Measurements from ENCODE around the gene SNAP23. TPM values are rescaled to one million over a fixed set of nuclear protein-coding genes. Genes with fewer than 3 reads are reported as not detected.

SNAP23 gene
- polyA plus RNA-seq, 1 donor from 2014 or later, result 40.7 TPM

- Histone ChIP-seq H2AFZ (ENCODE audit: low read depth, low read length) (peak overlapping the region; percentile 65), H3K9me3 (ENCODE audit: low read length) (no peaks in the 10 kb centered on the region), H3K27me3 (ENCODE audit: insufficient read depth, low read depth, low read length) (no peaks in the 10 kb centered on the region), H3K9me2 (ENCODE audit: insufficient read depth, low read length) (no peaks in the 10 kb centered on the region), H3K36me3 (ENCODE audit: insufficient read depth, low read length) (no peaks in the 10 kb centered on the region), H3K4me2 (ENCODE audit: low read length) (peak overlapping the region; percentile 49), H3K9ac (ENCODE audit: low read length) (peak overlapping the region; percentile 64), H3K4me3 (ENCODE audit: low read length) (peak overlapping the region; percentile 95), H3K79me2 (replicated peaks; ENCODE audit: insufficient read depth, low read length) (no peaks in the 10 kb centered on the region), H3K27ac (ENCODE audit: low read length) (no peak overlapping the region), H3F3A (ENCODE audit: insufficient read depth, low read length, poor library complexity, severe bottlenecking) (no peaks in the 10 kb centered on the region), H4K20me1 (ENCODE audit: insufficient read depth) (no peaks in the 10 kb centered on the region)
- TF ChIP-seq, protein P1, sequence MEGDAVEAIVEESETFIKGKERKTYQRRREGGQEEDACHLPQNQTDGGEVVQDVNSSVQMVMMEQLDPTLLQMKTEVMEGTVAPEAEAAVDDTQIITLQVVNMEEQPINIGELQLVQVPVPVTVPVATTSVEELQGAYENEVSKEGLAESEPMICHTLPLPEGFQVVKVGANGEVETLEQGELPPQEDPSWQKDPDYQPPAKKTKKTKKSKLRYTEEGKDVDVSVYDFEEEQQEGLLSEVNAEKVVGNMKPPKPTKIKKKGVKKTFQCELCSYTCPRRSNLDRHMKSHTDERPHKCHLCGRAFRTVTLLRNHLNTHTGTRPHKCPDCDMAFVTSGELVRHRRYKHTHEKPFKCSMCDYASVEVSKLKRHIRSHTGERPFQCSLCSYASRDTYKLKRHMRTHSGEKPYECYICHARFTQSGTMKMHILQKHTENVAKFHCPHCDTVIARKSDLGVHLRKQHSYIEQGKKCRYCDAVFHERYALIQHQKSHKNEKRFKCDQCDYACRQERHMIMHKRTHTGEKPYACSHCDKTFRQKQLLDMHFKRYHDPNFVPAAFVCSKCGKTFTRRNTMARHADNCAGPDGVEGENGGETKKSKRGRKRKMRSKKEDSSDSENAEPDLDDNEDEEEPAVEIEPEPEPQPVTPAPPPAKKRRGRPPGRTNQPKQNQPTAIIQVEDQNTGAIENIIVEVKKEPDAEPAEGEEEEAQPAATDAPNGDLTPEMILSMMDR (IDR thresholded peaks at IDR 0.05; ENCODE audit: poor library complexity, severe bottlenecking), result no peak
- TF ChIP-seq, protein P2, sequence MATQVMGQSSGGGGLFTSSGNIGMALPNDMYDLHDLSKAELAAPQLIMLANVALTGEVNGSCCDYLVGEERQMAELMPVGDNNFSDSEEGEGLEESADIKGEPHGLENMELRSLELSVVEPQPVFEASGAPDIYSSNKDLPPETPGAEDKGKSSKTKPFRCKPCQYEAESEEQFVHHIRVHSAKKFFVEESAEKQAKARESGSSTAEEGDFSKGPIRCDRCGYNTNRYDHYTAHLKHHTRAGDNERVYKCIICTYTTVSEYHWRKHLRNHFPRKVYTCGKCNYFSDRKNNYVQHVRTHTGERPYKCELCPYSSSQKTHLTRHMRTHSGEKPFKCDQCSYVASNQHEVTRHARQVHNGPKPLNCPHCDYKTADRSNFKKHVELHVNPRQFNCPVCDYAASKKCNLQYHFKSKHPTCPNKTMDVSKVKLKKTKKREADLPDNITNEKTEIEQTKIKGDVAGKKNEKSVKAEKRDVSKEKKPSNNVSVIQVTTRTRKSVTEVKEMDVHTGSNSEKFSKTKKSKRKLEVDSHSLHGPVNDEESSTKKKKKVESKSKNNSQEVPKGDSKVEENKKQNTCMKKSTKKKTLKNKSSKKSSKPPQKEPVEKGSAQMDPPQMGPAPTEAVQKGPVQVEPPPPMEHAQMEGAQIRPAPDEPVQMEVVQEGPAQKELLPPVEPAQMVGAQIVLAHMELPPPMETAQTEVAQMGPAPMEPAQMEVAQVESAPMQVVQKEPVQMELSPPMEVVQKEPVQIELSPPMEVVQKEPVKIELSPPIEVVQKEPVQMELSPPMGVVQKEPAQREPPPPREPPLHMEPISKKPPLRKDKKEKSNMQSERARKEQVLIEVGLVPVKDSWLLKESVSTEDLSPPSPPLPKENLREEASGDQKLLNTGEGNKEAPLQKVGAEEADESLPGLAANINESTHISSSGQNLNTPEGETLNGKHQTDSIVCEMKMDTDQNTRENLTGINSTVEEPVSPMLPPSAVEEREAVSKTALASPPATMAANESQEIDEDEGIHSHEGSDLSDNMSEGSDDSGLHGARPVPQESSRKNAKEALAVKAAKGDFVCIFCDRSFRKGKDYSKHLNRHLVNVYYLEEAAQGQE (IDR thresholded peaks at IDR 0.05; ENCODE audit: borderline replicate concordance), result no peak
- TF ChIP-seq TAF1 (IDR thresholded peaks at IDR 0.05; ENCODE audit: low read depth), result no peak
- no peak for TF ChIP-seq EP300 (conservative IDR thresholded peaks at IDR 0.05; ENCODE audit: poor library complexity, severe bottlenecking)
- no peak for TF ChIP-seq EZH2 (IDR thresholded peaks at IDR 0.05; ENCODE audit: borderline replicate concordance, insufficient read depth, low read length, poor library complexity, severe bottlenecking)
- TF ChIP-seq MXI1 (conservative IDR thresholded peaks at IDR 0.05; ENCODE audit: poor library complexity, severe bottlenecking), result no peak
- TF ChIP-seq POLR2AphosphoS5 (IDR thresholded peaks at IDR 0.05), result no peak
Observed at GRCh38 chr15:42576040-42576594, 80.7 kb downstream of the SNAP23 start.

- Histone ChIP-seq H3K4me2 (ENCODE audit: low read length) (peak overlapping the region; percentile 49), H3K4me3 (ENCODE audit: low read length) (peak overlapping the region; percentile 95), H4K20me1 (ENCODE audit: insufficient read depth) (no peaks in the 10 kb centered on the region), H3K79me2 (replicated peaks; ENCODE audit: insufficient read depth, low read length) (no peaks in the 10 kb centered on the region), H3K36me3 (ENCODE audit: insufficient read depth, low read length) (no peaks in the 10 kb centered on the region), H3K9ac (ENCODE audit: low read length) (no peak overlapping the region), H3K9me2 (ENCODE audit: insufficient read depth, low read length) (no peaks in the 10 kb centered on the region), H3K27me3 (ENCODE audit: insufficient read depth, low read depth, low read length) (no peaks in the 10 kb centered on the region), H2AFZ (ENCODE audit: low read depth, low read length) (no peak overlapping the region), H3K27ac (ENCODE audit: low read length) (no peak overlapping the region), H3F3A (ENCODE audit: insufficient read depth, low read length, poor library complexity, severe bottlenecking) (no peaks in the 10 kb centered on the region), H3K9me3 (ENCODE audit: low read length) (no peaks in the 10 kb centered on the region)
- TF ChIP-seq EP300 (conservative IDR thresholded peaks at IDR 0.05; ENCODE audit: poor library complexity, severe bottlenecking) (no peak), POLR2AphosphoS5 (IDR thresholded peaks at IDR 0.05) (no peak), TAF1 (IDR thresholded peaks at IDR 0.05; ENCODE audit: low read depth) (no peak), SMC3 (conservative IDR thresholded peaks at IDR 0.05; ENCODE audit: poor library complexity) (no peak)
Observed at GRCh38 chr15:42576776-42577175, 81.3 kb downstream of the SNAP23 start.
